Stimulated activated CD4-positive, alpha-beta T cell treated with anti-CD3 and anti-CD28 coated beads, Interleukin-4, amount 100 ng/mL, for 24 hours (primary cell): ENCODE measurements around the gene COA7.
"Not testable (repeated sequence)": the region's sequence is repeated elsewhere in the genome, so short reads cannot be mapped to it uniquely, and the experiment has no call there.

Source experiments
- DNase-seq: peaks from one replicate; pipeline ENCODE4 v3.0.0-alpha.2; 2020

COA7 gene

DNA sequence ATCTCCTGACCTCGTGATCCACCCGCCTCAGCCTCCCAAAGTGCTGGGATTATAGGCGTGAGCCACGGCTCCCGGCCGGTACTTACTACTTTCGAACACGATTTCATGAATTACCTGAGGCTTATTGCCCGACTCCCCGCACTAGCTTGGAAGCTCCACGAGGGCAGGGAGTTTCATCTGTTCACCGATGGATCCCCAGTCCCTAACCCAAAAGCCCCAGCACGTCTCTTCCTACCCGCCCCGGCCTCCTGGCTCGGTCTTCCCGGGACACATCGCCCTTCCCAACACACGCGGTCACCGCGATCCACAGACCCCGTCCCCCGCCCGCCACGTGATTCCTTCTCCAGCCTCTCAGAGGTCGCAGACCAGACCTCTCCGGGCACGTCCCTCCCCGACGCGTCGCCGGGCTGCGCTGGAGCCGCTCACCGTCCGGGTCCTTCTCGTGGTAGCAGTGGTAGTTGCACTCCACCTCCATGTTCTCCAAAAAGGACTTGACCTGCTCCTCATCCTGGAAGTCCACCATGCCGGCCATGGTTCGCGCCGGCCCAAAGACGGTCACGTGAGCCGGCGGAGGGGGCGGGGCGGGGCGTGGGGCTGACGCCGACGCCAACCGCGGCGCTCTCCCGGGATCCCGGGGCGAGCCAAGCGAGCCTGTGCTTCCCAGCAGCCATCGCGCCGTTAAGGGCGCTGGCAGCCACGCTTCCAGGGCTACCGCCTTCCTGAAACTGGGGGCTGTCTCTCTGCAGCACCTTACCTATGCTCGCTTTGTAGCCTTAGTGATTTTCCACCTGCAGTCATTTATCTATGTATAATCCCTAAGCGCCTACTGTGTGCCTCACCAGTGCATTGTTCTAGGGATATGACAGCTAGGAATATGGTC lies at the start of gene COA7:
COA7 (minus strand) TSS at position 553 of the 880 bp plus-strand sequence; CDS start at position 532, 21 bp downstream.
- DNase-seq = peak; percentile 69

DNA sequence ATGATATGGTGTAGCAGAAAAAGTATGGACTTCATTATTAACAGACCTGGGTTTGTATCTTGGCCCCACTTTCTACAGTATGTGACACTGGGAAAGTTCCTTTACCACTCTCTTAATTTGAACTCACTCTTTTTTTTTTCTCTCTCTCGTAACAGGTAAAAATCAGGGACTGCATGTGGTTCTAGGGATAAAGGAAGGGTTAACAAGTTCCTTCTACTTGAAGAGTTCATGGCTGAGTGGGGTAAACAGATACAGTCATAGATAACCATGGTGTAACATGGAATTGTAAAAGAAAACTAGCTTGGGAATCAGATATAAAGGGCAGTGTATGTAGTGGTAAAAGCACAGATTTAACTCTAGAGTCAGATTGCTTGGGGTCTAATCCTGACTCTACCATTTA lies 49.3 kb upstream of the COA7 start:
- DNase-seq = no peak

DNA sequence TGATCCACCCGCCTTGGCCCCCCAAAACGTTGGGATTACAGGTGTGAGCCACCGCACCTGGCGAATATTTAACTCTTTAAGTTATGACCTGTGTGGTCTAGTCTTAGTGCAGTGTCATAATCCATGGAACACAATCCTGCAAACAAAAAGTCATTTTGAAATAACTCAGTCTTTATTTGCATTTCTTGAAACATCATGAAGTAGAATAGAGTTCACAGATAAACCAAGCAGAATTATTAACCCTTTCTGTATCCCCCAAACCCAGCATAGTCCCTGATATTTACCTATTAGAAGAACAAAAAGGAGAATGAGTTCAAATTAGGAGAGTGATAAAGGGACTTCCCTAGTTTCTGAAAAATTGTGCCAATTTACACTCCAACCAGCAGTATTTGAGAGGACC lies 48.0 kb upstream of the COA7 start:
- DNase-seq = no peak

- DNase-seq = no peak
These were observed 43.1 kb upstream of the COA7 start for GRCh38 chr1:52741259-52741658.

DNA sequence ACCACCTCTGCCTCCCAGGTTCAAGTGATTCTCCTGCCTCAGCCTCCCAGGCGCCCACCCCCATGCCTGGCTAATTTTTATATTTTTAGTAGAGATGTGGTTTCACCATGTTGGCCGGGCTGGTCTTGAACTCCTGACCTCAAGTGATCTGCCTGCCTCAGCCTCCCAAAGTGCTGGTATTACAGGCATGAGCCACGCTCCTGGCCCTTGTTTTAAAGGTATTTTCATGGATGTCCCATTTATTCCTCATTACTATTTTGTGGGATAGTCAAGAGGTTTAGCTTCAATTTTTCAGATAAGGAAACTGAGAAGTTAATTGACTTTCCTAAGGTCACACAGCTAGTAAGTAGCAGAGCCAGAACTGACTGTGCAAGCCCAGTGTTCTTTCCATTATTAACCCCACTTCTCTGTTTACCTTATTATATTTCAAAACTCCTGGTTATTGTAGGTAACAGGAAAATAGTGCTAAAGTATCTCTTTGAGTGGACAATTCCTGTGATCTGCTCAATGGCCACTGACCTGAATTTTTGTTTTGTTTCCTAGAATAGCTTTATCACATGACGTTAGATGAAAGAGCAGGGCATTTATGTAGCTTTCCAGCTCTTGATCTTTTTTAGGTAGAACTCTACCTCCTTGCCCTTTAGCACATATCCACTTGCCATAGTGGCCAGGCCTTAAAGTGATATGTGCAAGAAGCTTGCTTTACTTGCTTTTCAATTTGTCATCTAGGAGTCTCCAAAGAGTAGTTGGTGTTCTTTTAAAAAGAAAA lies 41.7 kb upstream of the COA7 start:
- no peak for DNase-seq

- no peak for DNase-seq
These were observed 40.7 kb upstream of the COA7 start for GRCh38 chr1:52738893-52739292.

DNA sequence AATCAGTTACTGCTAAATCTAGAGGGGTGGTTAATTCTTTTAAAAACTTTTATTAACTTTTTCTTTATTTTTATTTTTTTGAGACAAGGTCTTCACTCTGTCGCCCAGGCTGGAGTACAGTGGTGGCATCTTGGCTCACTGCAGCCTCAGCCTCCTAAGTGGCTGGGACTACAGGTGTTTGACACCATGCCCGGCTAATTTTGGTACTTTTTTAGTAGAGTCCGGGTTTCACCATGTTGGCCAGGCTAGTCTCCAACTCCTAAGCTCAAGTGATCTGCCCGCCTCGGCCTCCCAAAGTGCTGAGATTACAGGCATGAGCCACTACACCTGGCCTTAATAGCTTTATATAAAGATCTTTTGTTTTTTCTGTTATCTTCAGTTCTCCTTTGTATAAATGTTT lies 40.0 kb upstream of the COA7 start:
- DNase-seq = no peak

- DNase-seq = not testable (repeated sequence)
These were observed 37.2 kb upstream of the COA7 start for GRCh38 chr1:52735371-52735770.

DNA sequence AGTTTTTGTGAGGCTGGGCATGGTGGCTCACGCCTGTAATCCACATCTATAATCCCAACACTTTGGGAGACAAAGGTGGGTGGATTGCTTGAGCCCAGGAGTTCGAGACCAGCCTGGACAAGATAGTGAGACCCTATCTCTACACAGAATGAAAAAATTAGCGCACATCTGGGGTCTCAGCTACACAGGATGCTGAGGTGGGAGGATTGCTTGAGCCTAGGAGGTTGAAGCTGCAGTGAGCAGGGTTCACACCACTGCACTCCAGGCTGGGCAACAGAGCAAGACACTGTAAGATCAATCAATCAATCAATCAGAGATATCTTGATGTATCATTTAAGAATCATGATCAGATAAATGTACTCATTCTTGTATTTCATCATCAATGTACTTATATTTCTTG lies 35.2 kb upstream of the COA7 start:
- DNase-seq = no peak

GRCh38 chr1:52727956-52728656 lies 30.0 kb upstream of the COA7 start:
- DNase-seq = no peak

DNA sequence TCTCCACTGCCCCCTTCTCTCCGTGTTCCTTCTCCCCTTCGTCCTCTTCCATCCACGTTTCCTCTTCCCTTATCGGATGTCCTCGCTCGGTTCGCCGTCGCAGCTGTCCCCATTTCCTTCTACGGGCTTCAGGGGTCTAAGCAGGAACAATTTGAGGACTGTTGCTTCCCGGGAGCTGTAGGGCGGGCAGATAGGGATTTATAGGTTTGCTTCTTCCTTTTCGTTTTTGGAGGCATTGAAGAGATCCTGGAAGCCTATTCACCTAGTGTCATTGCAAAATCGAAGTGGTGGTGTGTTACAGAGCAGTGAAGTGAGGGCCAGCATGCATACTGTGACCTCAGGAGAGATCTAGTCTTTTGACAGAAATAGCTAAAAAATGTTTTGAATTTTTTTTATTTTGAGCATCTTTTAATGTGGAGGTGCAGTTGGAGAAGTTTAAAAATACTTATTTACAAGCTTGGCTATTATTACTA lies 29.0 kb upstream of the COA7 start:
- no peak for DNase-seq

- peak; percentile 91 for DNase-seq
These were observed 28.3 kb upstream of the COA7 start, which contains the start of gene ZYG11B for GRCh38 chr1:52726265-52727113. Gene ZYG11B, plus strand, starts transcription at chr1:52726453. Its CDS starts 201 bp downstream, at chr1:52726654.

DNA sequence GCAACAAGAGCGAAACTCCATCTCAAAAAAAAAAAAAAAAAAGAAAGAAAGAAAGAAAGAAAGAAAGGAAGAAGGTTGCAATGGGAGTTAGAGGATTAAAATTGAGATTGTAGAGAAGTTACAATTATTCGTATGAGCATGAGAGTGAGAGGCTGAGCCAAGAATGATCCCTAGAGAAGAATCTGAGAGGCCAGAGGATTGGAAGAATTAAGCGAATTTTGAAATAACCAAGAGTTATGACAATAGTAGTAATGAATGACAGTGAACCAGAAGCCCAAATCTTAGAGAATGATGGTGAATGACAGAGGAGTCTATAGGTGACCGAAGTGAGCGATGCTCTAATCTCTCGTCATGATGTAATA lies 27.7 kb upstream of the COA7 start:
- no peak for DNase-seq

GRCh38 chr1:52723260-52723659 lies 25.1 kb upstream of the COA7 start:
- DNase-seq = no peak

DNA sequence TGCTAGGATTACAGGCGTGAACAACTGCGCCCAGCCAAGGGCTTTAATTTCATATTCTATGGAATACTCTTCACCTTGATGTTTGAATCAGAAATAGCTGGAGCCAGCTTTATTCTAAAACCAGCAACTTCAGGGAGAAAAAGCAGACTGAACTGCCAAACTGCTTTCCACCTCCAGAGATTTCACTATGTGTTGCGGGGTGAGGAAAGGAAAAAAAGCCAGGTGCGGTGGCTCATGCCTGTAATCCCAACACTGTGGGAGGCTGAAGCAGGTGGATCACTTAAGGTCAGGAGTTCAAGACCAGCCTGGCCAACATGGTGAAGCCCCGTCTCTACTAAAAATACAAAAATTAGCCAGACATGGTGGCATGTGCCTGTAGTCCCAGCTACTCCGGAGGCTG lies 17.1 kb upstream of the COA7 start:
- DNase-seq = not testable (repeated sequence)

DNA sequence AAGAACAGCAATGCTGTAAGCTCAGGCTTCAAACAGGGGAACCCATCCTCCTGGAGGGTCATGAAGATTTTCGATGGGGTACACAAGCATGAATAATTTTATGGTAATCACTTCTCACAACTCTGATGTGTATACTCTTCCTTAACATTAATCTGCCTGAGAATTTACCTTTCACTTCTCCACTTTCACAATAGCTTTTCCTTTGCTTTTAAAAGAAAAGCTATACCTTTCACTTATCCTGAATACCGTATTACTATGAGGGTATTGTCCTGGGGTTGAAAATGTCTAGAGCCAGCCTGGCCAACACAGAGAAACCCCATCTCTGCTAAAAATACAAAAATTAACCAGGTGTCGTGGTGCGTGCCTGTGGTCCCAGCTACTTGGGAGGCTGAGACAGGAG lies 15.4 kb upstream of the COA7 start:
- DNase-seq = no peak

DNA sequence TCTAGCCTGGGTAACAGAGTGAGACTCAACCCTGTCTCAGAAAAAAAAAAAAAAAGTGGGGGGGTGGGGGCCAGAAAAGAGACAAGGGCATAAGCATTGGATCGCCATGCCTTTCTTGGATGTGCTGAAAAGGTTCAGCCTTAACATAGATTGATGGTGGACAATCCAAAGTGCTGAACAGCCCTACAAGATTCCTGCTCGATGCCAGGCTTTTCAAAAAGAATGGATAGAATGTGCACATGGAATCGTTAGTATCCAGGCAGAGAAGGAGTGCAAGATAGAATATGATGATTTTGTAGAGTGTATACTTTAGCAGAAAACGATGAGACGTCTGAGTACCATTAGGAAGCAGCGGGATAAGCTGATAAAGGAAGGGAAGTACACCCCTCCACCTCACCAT lies 10.9 kb upstream of the COA7 start:
- no peak for DNase-seq

DNA sequence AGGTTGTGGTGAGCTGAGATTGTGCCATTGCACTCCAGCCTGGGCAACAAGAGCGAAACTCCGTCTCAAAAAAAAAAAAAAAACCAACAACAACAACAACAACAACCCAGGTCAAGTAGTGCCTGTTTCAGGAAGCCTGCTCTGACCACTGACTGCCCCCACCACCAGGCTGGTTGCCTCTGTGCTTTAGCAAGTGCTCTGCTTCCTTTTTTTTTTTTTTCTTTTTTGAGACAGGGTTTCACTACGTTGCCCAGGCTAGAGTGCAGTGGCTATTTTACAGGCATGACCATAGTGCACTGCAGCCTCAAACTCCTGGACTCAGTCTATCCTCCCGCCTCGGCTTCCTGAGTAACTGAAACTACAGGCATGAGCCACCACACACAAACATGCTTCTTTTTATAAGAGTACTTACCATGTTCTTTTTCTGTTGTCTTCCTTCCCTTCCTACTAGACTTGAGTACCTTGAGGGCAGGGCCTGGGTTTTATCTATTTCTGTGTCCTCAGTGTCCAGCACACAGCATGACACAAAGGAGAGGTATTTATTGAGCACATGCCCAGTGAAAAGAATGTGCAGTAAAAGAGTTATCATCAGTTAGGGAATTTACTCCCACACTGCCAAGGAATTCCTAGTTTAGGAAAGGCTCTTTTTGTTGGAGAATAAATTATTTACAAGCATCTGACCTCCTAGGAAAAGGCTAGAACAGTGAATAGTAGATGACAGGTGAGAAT lies 9.9 kb upstream of the COA7 start:
- no peak for DNase-seq

DNA sequence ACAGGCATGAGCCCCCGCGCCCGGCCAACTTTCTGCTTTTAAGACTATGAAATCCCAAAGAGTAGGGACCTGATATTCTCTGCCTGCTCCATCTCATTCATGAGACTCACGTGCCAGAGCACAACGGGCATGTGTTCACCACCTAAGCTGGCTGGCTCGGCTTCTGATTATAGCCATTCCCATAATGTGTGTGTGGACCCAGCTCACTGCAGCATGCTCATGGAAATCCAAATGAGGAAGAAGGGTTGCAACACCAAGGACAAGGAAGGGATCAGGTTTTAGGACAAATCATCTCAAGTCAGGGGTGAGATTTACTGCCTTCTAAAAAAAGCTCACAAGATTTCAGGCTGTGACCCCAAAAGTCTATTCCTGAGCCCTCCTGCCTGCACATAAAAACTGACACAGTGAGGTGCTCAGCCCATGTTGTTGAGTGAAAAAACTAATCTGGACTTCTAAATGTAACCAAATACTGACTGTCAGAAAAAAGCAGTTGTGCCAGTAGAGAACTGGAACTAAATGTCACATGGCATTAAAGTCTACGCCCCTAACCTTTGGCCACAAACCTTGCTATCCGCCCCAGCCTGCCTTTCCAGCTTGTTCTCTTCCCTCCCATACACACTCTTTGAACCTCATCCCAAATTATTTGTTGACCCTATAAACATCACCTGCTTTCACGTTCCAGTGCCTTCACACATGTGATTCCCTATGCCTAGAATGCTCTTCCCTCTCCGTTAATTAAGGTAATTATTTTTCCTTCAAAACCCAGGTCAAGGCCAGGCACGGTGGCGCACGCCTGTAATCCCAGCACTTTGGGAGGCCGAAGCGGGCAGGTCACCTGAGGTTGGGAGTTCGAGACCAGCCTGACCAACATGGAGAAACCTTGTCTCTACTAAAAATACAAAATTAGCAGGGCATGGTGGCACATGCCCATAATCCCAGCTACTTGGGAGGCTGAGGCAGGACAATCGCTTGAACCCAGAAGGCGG lies 9.1 kb upstream of the COA7 start:
- no peak for DNase-seq

- DNase-seq = no peak
These were observed 8.1 kb upstream of the COA7 start for GRCh38 chr1:52706136-52706670.
